OCI-LY3 (cell line): ENCODE data around the gene ERBB2.

Experiments
- EZH2phosphoT487 ChIP-seq: fragments of 200-600 bp; shearing (Covaris generic); IDR thresholded peaks from 2 replicates; pipeline ENCODE4 v1.6.1; 2018; ENCODE audit warnings: antibody characterized with exemption, mixed run types, low read depth
- TF ChIP-seq, protein P1 (sequence below): fragments of 200-600, 300-600 bp; sonication (generic); IDR thresholded peaks from 2 replicates; pipeline ENCODE4 v1.5.1; 2014; ENCODE audit warnings: antibody characterized with exemption, low read length, low read depth

- TF ChIP-seq EZH2phosphoT487 = no peak
- TF ChIP-seq, protein P1, sequence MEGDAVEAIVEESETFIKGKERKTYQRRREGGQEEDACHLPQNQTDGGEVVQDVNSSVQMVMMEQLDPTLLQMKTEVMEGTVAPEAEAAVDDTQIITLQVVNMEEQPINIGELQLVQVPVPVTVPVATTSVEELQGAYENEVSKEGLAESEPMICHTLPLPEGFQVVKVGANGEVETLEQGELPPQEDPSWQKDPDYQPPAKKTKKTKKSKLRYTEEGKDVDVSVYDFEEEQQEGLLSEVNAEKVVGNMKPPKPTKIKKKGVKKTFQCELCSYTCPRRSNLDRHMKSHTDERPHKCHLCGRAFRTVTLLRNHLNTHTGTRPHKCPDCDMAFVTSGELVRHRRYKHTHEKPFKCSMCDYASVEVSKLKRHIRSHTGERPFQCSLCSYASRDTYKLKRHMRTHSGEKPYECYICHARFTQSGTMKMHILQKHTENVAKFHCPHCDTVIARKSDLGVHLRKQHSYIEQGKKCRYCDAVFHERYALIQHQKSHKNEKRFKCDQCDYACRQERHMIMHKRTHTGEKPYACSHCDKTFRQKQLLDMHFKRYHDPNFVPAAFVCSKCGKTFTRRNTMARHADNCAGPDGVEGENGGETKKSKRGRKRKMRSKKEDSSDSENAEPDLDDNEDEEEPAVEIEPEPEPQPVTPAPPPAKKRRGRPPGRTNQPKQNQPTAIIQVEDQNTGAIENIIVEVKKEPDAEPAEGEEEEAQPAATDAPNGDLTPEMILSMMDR = no peak
These were observed 46.2 kb downstream of the ERBB2 start for GRCh38 chr17:39746145-39746461.
